ES-I3 (cell line): Measurements from ENCODE around the gene ANKS1B.

Source experiments
- H3K36me3 ChIP-seq: 2 replicates; pipeline ENCODE4 v1.6.1; 2013; ENCODE audit warnings: mild to moderate bottlenecking, low read length, control low read depth, moderate library complexity; ENCODE audit not compliant: insufficient read depth
- H3K4me1 ChIP-seq: 2 replicates; pipeline ENCODE4 v1.6.1; 2013; ENCODE audit warnings: mild to moderate bottlenecking, control low read depth, low read length; ENCODE audit not compliant: insufficient read depth
- H3K9ac ChIP-seq: 2 replicates; pipeline ENCODE4 v1.6.1; 2013; ENCODE audit warnings: low read depth, mild to moderate bottlenecking, low read length, moderate library complexity
- H3K9me3 ChIP-seq: 2 replicates; pipeline ENCODE4 v1.6.1; 2013; ENCODE audit warnings: mild to moderate bottlenecking, low read length, moderate library complexity; ENCODE audit not compliant: control insufficient read depth, insufficient read depth

ANKS1B gene

GRCh38 chr12:99455350-99456035, 529.2 kb downstream of the ANKS1B start:
- Histone ChIP-seq H3K36me3 (no peaks in the 10 kb centered on the region), H3K4me1 (peaks cover 17% of the 10 kb centered on the region), H3K9me3 (no peaks in the 10 kb centered on the region), H3K9ac (no peak overlapping the region)

GRCh38 chr12:99454539-99455172, 530.1 kb downstream of the ANKS1B start:
- Histone ChIP-seq H3K9me3 (no peaks in the 10 kb centered on the region), H3K9ac (no peak overlapping the region), H3K4me1 (peaks cover 17% of the 10 kb centered on the region), H3K36me3 (no peaks in the 10 kb centered on the region)

- H3K9me3 ChIP-seq = no peaks in the 10 kb centered on the region
- H3K36me3 ChIP-seq = no peaks in the 10 kb centered on the region
- H3K4me1 ChIP-seq = peaks cover 17% of the 10 kb centered on the region
- no peak overlapping the region for H3K9ac ChIP-seq
Measured at GRCh38 chr12:99453836-99454538, 530.7 kb downstream of the ANKS1B start.

GRCh38 chr12:99450036-99450630, 534.6 kb downstream of the ANKS1B start:
- no peaks in the 10 kb centered on the region for H3K9me3 ChIP-seq
- H3K36me3 ChIP-seq = no peaks in the 10 kb centered on the region
- no peak overlapping the region for H3K9ac ChIP-seq
- peaks cover 17% of the 10 kb centered on the region for H3K4me1 ChIP-seq

- Histone ChIP-seq H3K9me3 (no peaks in the 10 kb centered on the region), H3K36me3 (no peaks in the 10 kb centered on the region), H3K9ac (no peak overlapping the region), H3K4me1 (no peaks in the 10 kb centered on the region; the same call in 1 of the 2 replicates)
Measured at GRCh38 chr12:99444859-99445316, 539.8 kb downstream of the ANKS1B start.

GRCh38 chr12:99442758-99443157, 542.0 kb downstream of the ANKS1B start:
- Histone ChIP-seq H3K9ac (no peak overlapping the region), H3K4me1 (no peaks in the 10 kb centered on the region; the same call in 1 of the 2 replicates), H3K36me3 (no peaks in the 10 kb centered on the region), H3K9me3 (no peaks in the 10 kb centered on the region)

GRCh38 chr12:99439399-99439798, 545.3 kb downstream of the ANKS1B start:
- Histone ChIP-seq H3K36me3 (no peaks in the 10 kb centered on the region), H3K4me1 (peaks cover 8% of the 10 kb centered on the region; the same call in 1 of the 2 replicates), H3K9ac (no peak overlapping the region), H3K9me3 (no peaks in the 10 kb centered on the region)

- Histone ChIP-seq H3K36me3 (no peaks in the 10 kb centered on the region), H3K9ac (no peak overlapping the region), H3K4me1 (peaks cover 8% of the 10 kb centered on the region; the same call in 1 of the 2 replicates), H3K9me3 (no peaks in the 10 kb centered on the region)
Measured at GRCh38 chr12:99436584-99436983, 548.2 kb downstream of the ANKS1B start.

GRCh38 chr12:99435095-99435791, 549.5 kb downstream of the ANKS1B start:
- no peak overlapping the region for H3K9ac ChIP-seq
- H3K4me1 ChIP-seq = peaks cover 8% of the 10 kb centered on the region; the same call in 1 of the 2 replicates
- no peaks in the 10 kb centered on the region for H3K9me3 ChIP-seq
- no peaks in the 10 kb centered on the region for H3K36me3 ChIP-seq

- Histone ChIP-seq H3K9ac (no peak overlapping the region), H3K9me3 (no peaks in the 10 kb centered on the region), H3K36me3 (no peaks in the 10 kb centered on the region), H3K4me1 (peaks cover 8% of the 10 kb centered on the region; the same call in 1 of the 2 replicates)
Measured at GRCh38 chr12:99433155-99433554, 551.6 kb downstream of the ANKS1B start.

- no peak overlapping the region for H3K9ac ChIP-seq
Measured at GRCh38 chr12:99431203-99431602, 553.5 kb downstream of the ANKS1B start.

GRCh38 chr12:99427104-99427503, 557.6 kb downstream of the ANKS1B start:
- Histone ChIP-seq H3K9ac (no peak overlapping the region), H3K9me3 (no peaks in the 10 kb centered on the region), H3K4me1 (no peaks in the 10 kb centered on the region), H3K36me3 (no peaks in the 10 kb centered on the region)

More at GRCh38 chr12:99431203-99431602, 553.5 kb downstream of the ANKS1B start:
- Histone ChIP-seq H3K4me1 (peaks cover 8% of the 10 kb centered on the region; the same call in 1 of the 2 replicates), H3K36me3 (no peaks in the 10 kb centered on the region), H3K9me3 (no peaks in the 10 kb centered on the region)

- no peaks in the 10 kb centered on the region for H3K4me1 ChIP-seq
- no peak overlapping the region for H3K9ac ChIP-seq
- H3K9me3 ChIP-seq = peaks cover 3% of the 10 kb centered on the region; the same call in 1 of the 2 replicates
- no peaks in the 10 kb centered on the region for H3K36me3 ChIP-seq
Measured at GRCh38 chr12:99418379-99418778, 566.4 kb downstream of the ANKS1B start.

GRCh38 chr12:99413751-99414150, 571.0 kb downstream of the ANKS1B start:
- Histone ChIP-seq H3K9me3 (peaks cover 3% of the 10 kb centered on the region; the same call in 1 of the 2 replicates), H3K36me3 (no peaks in the 10 kb centered on the region), H3K4me1 (no peaks in the 10 kb centered on the region), H3K9ac (no peak overlapping the region)
